OCI-LY7 (cell line): Measurements from ENCODE around the gene SFSWAP.

ENCODE experiments used
- CTCF ChIP-seq: fragments of 200-600 bp; sonication (generic); conservative IDR thresholded peaks from 2 replicates; pipeline ENCODE4 v1.5.1; 2014; ENCODE audit warnings: mild to moderate bottlenecking, antibody characterized with exemption, low read length, moderate library complexity, mixed read lengths
- EZH2phosphoT487 ChIP-seq: fragments of 200-600 bp; sonication (generic); IDR thresholded peaks from 2 replicates; pipeline ENCODE4 v1.6.1; 2018; ENCODE audit warnings: low read depth, borderline replicate concordance, mild to moderate bottlenecking, mixed run types, antibody characterized with exemption, low read length, moderate library complexity, mixed read lengths

DNA sequence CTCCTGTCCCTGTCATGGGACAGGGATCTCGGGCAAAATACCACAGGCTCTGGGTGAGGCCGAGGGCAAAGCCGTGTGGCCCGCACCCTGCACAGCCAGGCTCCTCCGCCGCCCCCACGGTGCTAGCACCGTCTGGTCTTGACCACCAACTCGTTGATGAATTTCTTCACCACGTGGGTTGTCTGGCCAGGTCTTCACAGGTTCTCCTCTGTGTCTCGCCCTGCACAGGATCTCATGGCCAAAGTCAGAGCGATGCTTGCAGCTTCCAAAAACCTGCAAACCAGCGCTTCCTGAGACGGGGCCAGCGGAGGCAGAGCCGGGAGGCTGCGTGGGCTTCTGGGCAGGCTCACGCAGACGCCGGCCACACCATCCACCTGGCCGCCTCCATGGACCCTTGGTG lies 88.3 kb downstream of the SFSWAP start:
- no peak for TF ChIP-seq CTCF
- no peak for TF ChIP-seq EZH2phosphoT487
